ENCODE measurements around the gene TNIK. TPM values are rescaled to one million over a fixed set of nuclear protein-coding genes. Genes with fewer than 3 reads are reported as not detected.

The TNIK gene
- total RNA-seq, 1 experiment from 2014 or later = 22.4 TPM

DNA sequence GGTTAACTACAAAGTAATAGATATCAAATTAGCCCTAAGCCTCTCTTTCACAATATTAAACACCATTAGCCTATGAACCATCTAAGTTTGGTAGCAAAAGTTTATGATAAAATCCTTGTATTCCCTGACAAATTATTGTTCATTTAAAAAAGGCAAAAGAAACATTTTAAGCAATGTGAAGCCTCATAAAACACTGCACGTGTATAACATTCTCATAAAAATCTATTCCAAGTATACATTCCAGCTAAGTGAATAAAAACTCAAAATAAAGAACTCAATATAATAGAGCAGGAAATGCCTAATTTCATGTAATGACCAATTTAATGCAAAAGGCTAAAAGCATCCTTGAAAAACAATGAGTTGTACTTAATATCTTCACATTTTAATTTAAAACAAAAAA, 27.7 kb downstream of the TNIK start:
- no peaks in the 10 kb centered on the region; the same call in 1 of the 2 replicates for H3K36me3 ChIP-seq (ENCODE audit: control insufficient read depth, insufficient read depth, low read length)
- H3K4me1 ChIP-seq = peaks cover 26% of the 10 kb centered on the region
- H3K36me3 Mint-ChIP-seq (ENCODE audit: insufficient read depth, unreplicated experiment) = no peaks in the 10 kb centered on the region
- no peaks in the 10 kb centered on the region for H3K9me3 Mint-ChIP-seq (ENCODE audit: unreplicated experiment)
- no peak for DNase-seq
- no peaks in the 10 kb centered on the region for H3K27me3 Mint-ChIP-seq (ENCODE audit: insufficient read depth, unreplicated experiment)
- BruUV-seq (replicated peaks) = no TSS peak
- H3K4me3 Mint-ChIP-seq (ENCODE audit: unreplicated experiment) = no peak overlapping the region
- H3K4me1 Mint-ChIP-seq (ENCODE audit: low read depth, unreplicated experiment) = no peaks in the 10 kb centered on the region
- TF ChIP-seq, protein P1, sequence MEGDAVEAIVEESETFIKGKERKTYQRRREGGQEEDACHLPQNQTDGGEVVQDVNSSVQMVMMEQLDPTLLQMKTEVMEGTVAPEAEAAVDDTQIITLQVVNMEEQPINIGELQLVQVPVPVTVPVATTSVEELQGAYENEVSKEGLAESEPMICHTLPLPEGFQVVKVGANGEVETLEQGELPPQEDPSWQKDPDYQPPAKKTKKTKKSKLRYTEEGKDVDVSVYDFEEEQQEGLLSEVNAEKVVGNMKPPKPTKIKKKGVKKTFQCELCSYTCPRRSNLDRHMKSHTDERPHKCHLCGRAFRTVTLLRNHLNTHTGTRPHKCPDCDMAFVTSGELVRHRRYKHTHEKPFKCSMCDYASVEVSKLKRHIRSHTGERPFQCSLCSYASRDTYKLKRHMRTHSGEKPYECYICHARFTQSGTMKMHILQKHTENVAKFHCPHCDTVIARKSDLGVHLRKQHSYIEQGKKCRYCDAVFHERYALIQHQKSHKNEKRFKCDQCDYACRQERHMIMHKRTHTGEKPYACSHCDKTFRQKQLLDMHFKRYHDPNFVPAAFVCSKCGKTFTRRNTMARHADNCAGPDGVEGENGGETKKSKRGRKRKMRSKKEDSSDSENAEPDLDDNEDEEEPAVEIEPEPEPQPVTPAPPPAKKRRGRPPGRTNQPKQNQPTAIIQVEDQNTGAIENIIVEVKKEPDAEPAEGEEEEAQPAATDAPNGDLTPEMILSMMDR (IDR thresholded peaks at IDR 0.05; ENCODE audit: insufficient read depth in 1 of 2, low read depth in 1 of 2, low read length in 1 of 2, severe bottlenecking in 1 of 2, unreplicated experiment in 1 of 2) = no peak
- no peaks in the 10 kb centered on the region for H3K9me3 ChIP-seq
- intact Hi-C loops (cut with micrococcal nuclease; ENCODE audit: unreplicated experiment) = no loop called here
- H3K27me3 ChIP-seq (replicated peaks; ENCODE audit: control insufficient read depth, insufficient read depth, low read length) = no peaks in the 10 kb centered on the region
- POLR2A ChIA-PET = no interaction called here
- H3K27ac Mint-ChIP-seq (ENCODE audit: unreplicated experiment) = no peak overlapping the region
- CTCF ChIA-PET = no interaction called here
- no peak overlapping the region for H3K4me3 ChIP-seq (ENCODE audit: low read depth, low read length)

DNA sequence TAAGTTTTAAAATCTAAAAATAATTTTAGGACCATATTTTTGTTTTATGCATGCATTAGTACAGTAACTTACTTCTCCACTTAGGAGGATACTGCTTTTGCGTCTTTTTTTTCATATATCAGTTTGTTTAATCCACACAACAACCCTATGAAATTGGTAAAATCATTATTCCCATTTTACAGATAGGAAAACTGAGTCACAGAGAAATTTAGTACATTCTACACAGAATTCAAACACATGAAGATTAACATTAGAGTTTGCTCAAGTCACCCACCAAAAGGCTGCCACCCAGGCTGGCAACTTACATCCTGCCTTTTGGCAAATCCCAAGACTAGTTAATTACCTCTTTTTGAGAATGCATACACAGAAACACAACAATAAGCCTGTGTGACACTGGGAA, 28.7 kb downstream of the TNIK start:
- Histone ChIP-seq H3K4me1 (peaks cover 36% of the 10 kb centered on the region), H3K27me3 (replicated peaks; ENCODE audit: control insufficient read depth, insufficient read depth, low read length) (no peaks in the 10 kb centered on the region), H3K4me3 (ENCODE audit: low read depth, low read length) (no peak overlapping the region), H3K9me3 (no peaks in the 10 kb centered on the region), H3K36me3 (ENCODE audit: control insufficient read depth, insufficient read depth, low read length) (no peaks in the 10 kb centered on the region; the same call in 1 of the 2 replicates)
- CTCF ChIA-PET = no interaction called here
- Mint-ChIP-seq H3K27ac (ENCODE audit: unreplicated experiment) (no peak overlapping the region), H3K4me3 (ENCODE audit: unreplicated experiment) (no peak overlapping the region), H3K4me1 (ENCODE audit: low read depth, unreplicated experiment) (no peaks in the 10 kb centered on the region), H3K9me3 (ENCODE audit: unreplicated experiment) (no peaks in the 10 kb centered on the region), H3K27me3 (ENCODE audit: insufficient read depth, unreplicated experiment) (no peaks in the 10 kb centered on the region), H3K36me3 (ENCODE audit: insufficient read depth, unreplicated experiment) (no peaks in the 10 kb centered on the region)
- intact Hi-C loops (cut with micrococcal nuclease; ENCODE audit: unreplicated experiment) = no loop called here
- TF ChIP-seq, protein P1 (IDR thresholded peaks at IDR 0.05; ENCODE audit: insufficient read depth in 1 of 2, low read depth in 1 of 2, low read length in 1 of 2, severe bottlenecking in 1 of 2, unreplicated experiment in 1 of 2) = no peak
- POLR2A ChIA-PET = no interaction called here
- no peak for DNase-seq
- BruUV-seq (replicated peaks) = no TSS peak

DNA sequence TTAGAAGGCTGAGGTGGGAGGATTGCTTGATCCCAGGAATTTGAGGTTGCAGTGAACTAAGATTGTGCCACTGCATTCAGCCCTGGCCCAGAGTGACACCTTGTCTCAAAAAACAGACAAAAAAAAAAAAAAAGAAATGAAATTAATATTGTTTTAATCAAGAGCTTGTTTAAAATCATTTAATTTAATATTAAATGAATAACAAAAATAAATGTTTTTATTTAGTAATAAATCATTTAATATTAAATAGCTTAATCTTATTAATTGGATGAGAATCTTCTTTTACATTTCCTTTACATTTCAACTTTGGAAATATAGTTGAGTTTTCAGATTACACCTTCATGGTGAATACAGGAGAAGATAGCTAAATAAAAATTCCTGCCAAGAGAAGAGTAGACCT, 29.7 kb downstream of the TNIK start:
- no peaks in the 10 kb centered on the region for H3K27me3 Mint-ChIP-seq (ENCODE audit: insufficient read depth, unreplicated experiment)
- no peak for DNase-seq
- no peaks in the 10 kb centered on the region for H3K4me1 Mint-ChIP-seq (ENCODE audit: low read depth, unreplicated experiment)
- H3K27me3 ChIP-seq (replicated peaks; ENCODE audit: control insufficient read depth, insufficient read depth, low read length) = no peaks in the 10 kb centered on the region
- H3K4me3 ChIP-seq (ENCODE audit: low read depth, low read length) = no peak overlapping the region
- peaks cover 36% of the 10 kb centered on the region for H3K4me1 ChIP-seq
- intact Hi-C loops (cut with micrococcal nuclease; ENCODE audit: unreplicated experiment) = no loop called here
- H3K27ac Mint-ChIP-seq (ENCODE audit: unreplicated experiment) = no peak overlapping the region
- no peaks in the 10 kb centered on the region; the same call in 1 of the 2 replicates for H3K36me3 ChIP-seq (ENCODE audit: control insufficient read depth, insufficient read depth, low read length)
- TF ChIP-seq, protein P1 (IDR thresholded peaks at IDR 0.05; ENCODE audit: insufficient read depth in 1 of 2, low read depth in 1 of 2, low read length in 1 of 2, severe bottlenecking in 1 of 2, unreplicated experiment in 1 of 2) = no peak
- no peaks in the 10 kb centered on the region for H3K9me3 ChIP-seq
- no peaks in the 10 kb centered on the region for H3K36me3 Mint-ChIP-seq (ENCODE audit: insufficient read depth, unreplicated experiment)
- ChIA-PET POLR2A (no interaction called here), CTCF (no interaction called here)
- no peaks in the 10 kb centered on the region for H3K9me3 Mint-ChIP-seq (ENCODE audit: unreplicated experiment)
- H3K4me3 Mint-ChIP-seq (ENCODE audit: unreplicated experiment) = no peak overlapping the region
- no TSS peak for BruUV-seq (replicated peaks)

All from Caco-2 (cell line).